IMR-90 (cell line): ENCODE measurements around the gene FATE1. TPM values are rescaled to one million over a fixed set of nuclear protein-coding genes. Genes with fewer than 3 reads are reported as not detected.

ENCODE experiments used
- ATAC-seq: fragments of 200-7000 bp; cut with Tn5 transposase; 2 replicates; pipeline ENCODE4 v1.9.1; 2020; ENCODE audit warnings: low read depth, mild to moderate bottlenecking, moderate library complexity
- BruUV-seq: library from RNA; stranded (reverse); fragments of 400-500 nt; replicated peaks from 2 replicates; lab custom pipeline; 2021; lab: Mats Ljungman, UMichigan
- CTCF ChIA-PET: fragments of 300-600 bp; formaldehyde crosslinking; extraction: SDS; loops from one replicate; lab custom pipeline; 2021; ENCODE audit warnings: antibody characterized with exemption; lab: Yijun Ruan, JAX
- POLR2A ChIA-PET: fragments of 300-600 bp; sonication (Branson Sonifier 250); formaldehyde crosslinking; loops from one replicate; lab custom pipeline; 2022; ENCODE audit warnings: antibody characterized with exemption; ENCODE audit not compliant: unreplicated experiment; lab: Charles Lee
- DNase-seq: peaks from one replicate; pipeline ENCODE4 v3.0.0; 2013
- H2AFZ ChIP-seq: replicated peaks from 2 replicates; pipeline ENCODE3; 2013; ENCODE audit warnings: low read length, mild to moderate bottlenecking; ENCODE audit not compliant: poor library complexity
- H2AK5ac ChIP-seq: 2 replicates; pipeline ENCODE4 v1.6.1; 2013; ENCODE audit warnings: low read depth, low read length, inconsistent platforms
- H2AK9ac ChIP-seq: replicated peaks from 2 replicates; pipeline ENCODE3; 2013; ENCODE audit warnings: mild to moderate bottlenecking, low read depth, low read length, moderate library complexity; ENCODE audit not compliant: poor library complexity
- H2BK120ac ChIP-seq: 2 replicates; pipeline ENCODE4 v1.6.1; 2013; ENCODE audit warnings: low read depth, low read length, inconsistent platforms
- H2BK15ac ChIP-seq: 3 replicates; pipeline ENCODE4 v1.6.1; 2013; ENCODE audit warnings: low read depth, low read length, inconsistent platforms
- H2BK20ac ChIP-seq: 2 replicates; pipeline ENCODE4 v1.6.1; 2013; ENCODE audit warnings: low read depth, mild to moderate bottlenecking, inconsistent platforms, low read length, moderate library complexity
- H2BK5ac ChIP-seq: 2 replicates; pipeline ENCODE4 v1.6.1; 2013; ENCODE audit warnings: mild to moderate bottlenecking, low read depth, low read length, inconsistent platforms; ENCODE audit not compliant: poor library complexity, severe bottlenecking
- H3K14ac ChIP-seq: replicated peaks from 2 replicates; pipeline ENCODE4 v1.6.1; 2013; ENCODE audit warnings: low read depth, low read length, inconsistent platforms
- H3K18ac ChIP-seq: 2 replicates; pipeline ENCODE4 v1.6.1; 2013; ENCODE audit warnings: low read depth, low read length, control low read depth
- H3K23ac ChIP-seq: 2 replicates; pipeline ENCODE4 v1.6.1; 2013; ENCODE audit warnings: low read depth, low read length, inconsistent platforms
- H3K27ac ChIP-seq: 2 replicates; pipeline ENCODE4 v1.5.1; 2013; ENCODE audit warnings: mild to moderate bottlenecking, control low read depth, low read length; ENCODE audit not compliant: insufficient read depth
- H3K27me3 ChIP-seq: 2 replicates; pipeline ENCODE4 v1.6.1; 2013; ENCODE audit warnings: low read length; ENCODE audit not compliant: control insufficient read depth, insufficient read depth
- H3K36me3 ChIP-seq: 2 replicates; pipeline ENCODE4 v1.6.1; 2013; ENCODE audit warnings: low read length, mixed read lengths; ENCODE audit not compliant: control insufficient read depth, insufficient read depth
- H3K4ac ChIP-seq: 2 replicates; pipeline ENCODE4 v1.6.1; 2013; ENCODE audit warnings: low read depth, low read length, inconsistent platforms
- H3K4me1 ChIP-seq: 2 replicates; pipeline ENCODE4 v1.6.1; 2013; ENCODE audit warnings: low read length, mixed read lengths; ENCODE audit not compliant: control insufficient read depth, insufficient read depth
- H3K4me2 ChIP-seq: 2 replicates; pipeline ENCODE4 v1.6.1; 2013; ENCODE audit warnings: low read depth, mild to moderate bottlenecking, control low read depth, low read length, moderate library complexity
- H3K4me3 ChIP-seq: 2 replicates; pipeline ENCODE4 v1.5.1; 2013; ENCODE audit warnings: low read depth, mild to moderate bottlenecking, control low read depth, low read length, moderate library complexity; ENCODE audit not compliant: insufficient read depth
- H3K56ac ChIP-seq: 2 replicates; pipeline ENCODE4 v1.6.1; 2013; ENCODE audit warnings: low read length, inconsistent platforms; ENCODE audit not compliant: insufficient read depth; ENCODE audit errors: extremely low read depth
- H3K79me1 ChIP-seq, 2 experiments: 2 replicates each; pipeline ENCODE4 v1.6.1; 2013; ENCODE audit warnings: low read length in 2 of 2, inconsistent platforms in 1 of 2, low read depth in 1 of 2
- H3K9ac ChIP-seq: 2 replicates; pipeline ENCODE4 v1.6.1; 2013; ENCODE audit warnings: low read depth, low read length, control low read depth
- H3K9me1 ChIP-seq: 2 replicates; pipeline ENCODE4 v1.6.1; 2013; ENCODE audit warnings: low read length, inconsistent platforms; ENCODE audit not compliant: insufficient read depth
- H3K9me3 ChIP-seq: 2 replicates; pipeline ENCODE4 v1.6.1; 2013; ENCODE audit warnings: low read length; ENCODE audit not compliant: control insufficient read depth, insufficient read depth
- H4K20me1 ChIP-seq: 2 replicates; pipeline ENCODE4 v1.6.1; 2013; ENCODE audit warnings: low read length, inconsistent platforms; ENCODE audit not compliant: insufficient read depth
- H4K5ac ChIP-seq: 2 replicates; pipeline ENCODE4 v1.6.1; 2013; ENCODE audit warnings: mild to moderate bottlenecking, low read depth, low read length, control low read depth
- H4K8ac ChIP-seq, 2 experiments: 2 replicates each; pipeline ENCODE4 v1.6.1; 2013; ENCODE audit warnings: low read depth in 2 of 2, low read length in 2 of 2, control low read depth in 1 of 2, inconsistent platforms in 1 of 2
- H4K91ac ChIP-seq: 2 replicates; pipeline ENCODE4 v1.6.1; 2013; ENCODE audit warnings: low read depth, low read length, inconsistent platforms; ENCODE audit not compliant: insufficient read depth
- BHLHE40 ChIP-seq: fragments of 150-350 bp; IDR thresholded peaks from 2 replicates; pipeline ENCODE4 v1.6.1; 2016; ENCODE audit warnings: mild to moderate bottlenecking, low read depth, low read length
- MAFK ChIP-seq: IDR thresholded peaks from 2 replicates; pipeline ENCODE4 v1.6.1; 2012; ENCODE audit warnings: low read depth, low read length, improper control_type of control experiment
- NFE2L2 ChIP-seq: fragments of 150-350 bp; IDR thresholded peaks from 2 replicates; pipeline ENCODE4 v1.6.1; 2016; ENCODE audit warnings: low read depth, mild to moderate bottlenecking, low read length
- WGBS, 2 experiments: methylation state at CpG; one replicate each; pipeline versions ENCODE4 v1.1.5 to v1.1.7; 2013; ENCODE audit warnings: missing lambda C conversion rate in 2 of 2; ENCODE audit not compliant: insufficient read length in 1 of 2; ENCODE audit errors: extremely low coverage in 2 of 2; 5-methylcytosine and 5-hydroxymethylcytosine counted together
- dilution Hi-C: fragments of 300-500 bp; cut with HindIII; formaldehyde crosslinking; loops from one replicate; pipeline ENCODE4 v1.14.3; 2018; ENCODE audit warnings: low sequenced_read_pairs; ENCODE audit not compliant: unreplicated experiment
- in situ Hi-C: fragments of 300-500 bp; cut with MboI; formaldehyde crosslinking; loops from 3 replicates; pipeline ENCODE4 v1.14.3; 2019; ENCODE audit warnings: low sequenced_read_pairs, inconsistent platforms, mixed read lengths
- intact Hi-C: fragments of 100-400 bp; cut with micrococcal nuclease; formaldehyde crosslinking; loops from 2 replicates; pipeline ENCODE4 v1.10.0; 2022
- polyA plus RNA-seq, 3 experiments: library from polyadenylated mRNA; depleted of rRNA; stranded (reverse); fragments of >200 nt; gene quantifications; 2 replicates each; pipeline ENCODE4 v1.2.3, GENCODE V29; 2012; ENCODE audit warnings: low replicate concordance in 1 of 3
- total RNA-seq: library from RNA; depleted of rRNA; stranded (reverse); fragments of >200 nt; gene quantifications from 2 replicates; pipeline ENCODE4 v1.2.3, GENCODE V29; 2012

FATE1 gene
- total and polyA plus RNA-seq, 2 of the 4 experiments (the other 2 are of a cell fraction): not detected

DNA sequence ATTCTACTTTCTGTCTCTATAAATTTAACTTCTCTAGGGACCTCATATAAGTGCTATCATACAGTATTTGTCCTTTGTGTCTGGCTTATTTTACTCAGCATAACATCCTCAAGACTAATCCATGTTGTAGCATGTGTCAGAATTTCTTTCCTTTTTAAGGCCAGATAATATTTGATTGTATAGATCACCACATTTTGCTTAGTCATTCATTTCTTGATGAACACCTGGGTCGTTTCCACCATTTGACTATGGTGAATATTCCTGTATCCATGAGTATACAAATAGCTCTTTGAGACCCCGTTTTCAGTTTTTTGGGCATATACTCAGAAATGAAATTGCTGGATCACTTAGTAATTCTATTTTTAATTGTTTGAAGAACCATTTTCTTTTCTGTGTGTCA lies 30.7 kb downstream of the FATE1 start:
- peaks cover 11% of the 10 kb centered on the region; the same call in 1 of the 2 replicates for H3K9me3 ChIP-seq
- no peak overlapping the region for H4K8ac ChIP-seq
- H3K23ac ChIP-seq: no peak overlapping the region
- no peaks in the 10 kb centered on the region for H3K36me3 ChIP-seq
- no peaks in the 10 kb centered on the region for H3K4me1 ChIP-seq
- ChIA-PET CTCF (no interaction called here), POLR2A (no interaction called here)
- intact Hi-C loops: no loop called here
- H3K56ac ChIP-seq: no peak overlapping the region
- no peak overlapping the region for H2BK15ac ChIP-seq
- DNase-seq (no peak), ATAC-seq (no peak)
- H2BK20ac ChIP-seq: no peak overlapping the region
- H3K4ac ChIP-seq: no peak overlapping the region
- H3K9me1 ChIP-seq: no peaks in the 10 kb centered on the region
- no peak overlapping the region for H2BK5ac ChIP-seq
- no peaks in the 10 kb centered on the region for H3K27me3 ChIP-seq
- H4K5ac ChIP-seq: no peak overlapping the region
- dilution Hi-C loops: no loop called here
- H2AFZ ChIP-seq: no peak overlapping the region
- H3K4me3 ChIP-seq: no peak overlapping the region
- H2AK5ac ChIP-seq: no peak overlapping the region
- H3K79me1 ChIP-seq: no peaks in the 10 kb centered on the region
- H3K9ac ChIP-seq: no peak overlapping the region
- no peak overlapping the region for H3K18ac ChIP-seq
- H3K14ac ChIP-seq: no peak overlapping the region
- H2BK120ac ChIP-seq: no peak overlapping the region
- BruUV-seq: no TSS peak
- H4K91ac ChIP-seq: no peak overlapping the region
- H4K20me1 ChIP-seq: no peaks in the 10 kb centered on the region
- no CpG with 5 or more reads among the region's 2 CpGs for WGBS, 2 experiments
- H3K27ac ChIP-seq: no peak overlapping the region
- TF ChIP-seq BHLHE40: no peak
- TF ChIP-seq NFE2L2: peak; percentile 61
- TF ChIP-seq MAFK: 0 out of 2 replicates have a peak, but pooled peaks have one; percentile 17
- H2AK9ac ChIP-seq: no peak overlapping the region
- H3K4me2 ChIP-seq: no peak overlapping the region
- in situ Hi-C loops: no loop called here
